HL-60 (cell line): Measurements from ENCODE around the gene MCHR1.

Experiments used
- CTCF ChIP-seq: IDR thresholded peaks from one replicate; pipeline ENCODE4 v1.5.1; 2011; ENCODE audit warnings: low read length, control low read depth, inconsistent platforms; ENCODE audit not compliant: insufficient read depth
- GABPA ChIP-seq: IDR thresholded peaks from 2 replicates; pipeline ENCODE4 v1.6.1; 2012; ENCODE audit warnings: low read depth
- POLR2AphosphoS5 ChIP-seq: IDR thresholded peaks from 2 replicates; pipeline ENCODE4 v1.6.1; 2012; ENCODE audit warnings: low read depth
- REST ChIP-seq: IDR thresholded peaks from 2 replicates; pipeline ENCODE4 v1.6.1; 2012; ENCODE audit warnings: low read depth; ENCODE audit not compliant: insufficient replicate concordance

- TF ChIP-seq CTCF (no peak), POLR2AphosphoS5 (no peak), GABPA (no peak), REST (no peak)
Observed at GRCh38 chr22:40668611-40669411, 10.5 kb upstream of the MCHR1 start.
